NK-92 treated with Interleukin-12 subunit alpha and Interleukin-12 subunit beta, amount 100 ng/mL, for 24 hours (cell line): ENCODE measurements around the gene KLF17.

Experiments
- DNase-seq: peaks from one replicate; lab custom pipeline; 2025; lab: John Stamatoyannopoulos, UW

KLF17 gene

DNA sequence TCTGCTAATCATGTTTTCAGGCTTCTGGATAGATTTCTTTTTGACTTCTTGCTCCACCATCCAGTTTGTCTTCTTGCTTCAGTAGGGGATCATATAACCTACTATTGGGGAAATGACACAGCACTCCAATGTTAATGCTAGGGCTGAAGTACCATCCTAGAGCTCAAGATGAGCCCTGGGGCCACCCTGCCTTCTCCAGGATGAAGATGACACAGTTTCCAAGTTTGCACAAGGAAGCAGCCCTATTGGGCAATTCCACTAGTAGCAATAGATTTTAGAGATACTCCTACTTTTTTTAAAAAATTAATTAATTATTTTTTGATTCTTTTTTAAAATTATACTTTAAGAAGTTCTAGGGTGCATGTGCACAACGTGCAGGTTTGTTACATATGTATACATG, 34.1 kb downstream of the KLF17 start:
- no peak for DNase-seq

- DNase-seq, result no peak
Observed at GRCh38 chr1:44154049-44154448, 35.4 kb downstream of the KLF17 start.

DNA sequence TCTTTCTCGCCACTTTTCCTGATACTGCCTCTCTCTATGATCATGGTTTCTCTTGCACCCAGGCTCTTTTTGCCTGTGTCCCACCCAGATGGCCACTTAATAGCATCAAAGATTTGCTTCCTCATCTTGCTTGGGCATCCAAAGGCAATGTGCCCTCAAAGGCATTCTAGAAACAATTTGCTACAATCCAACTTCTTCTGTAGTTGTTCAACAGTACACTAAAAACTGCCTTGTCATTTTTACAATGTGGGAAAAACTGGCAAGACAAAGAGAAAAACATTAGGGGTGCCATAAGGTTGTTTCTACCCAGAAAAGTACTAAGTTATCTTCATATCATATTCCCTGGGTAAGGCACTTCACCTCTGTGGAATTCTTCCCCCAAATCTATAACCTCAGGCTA, 39.3 kb downstream of the KLF17 start:
- DNase-seq, result no peak

- DNase-seq, result no peak
Observed at GRCh38 chr1:44158871-44159270, 40.2 kb downstream of the KLF17 start.

DNA sequence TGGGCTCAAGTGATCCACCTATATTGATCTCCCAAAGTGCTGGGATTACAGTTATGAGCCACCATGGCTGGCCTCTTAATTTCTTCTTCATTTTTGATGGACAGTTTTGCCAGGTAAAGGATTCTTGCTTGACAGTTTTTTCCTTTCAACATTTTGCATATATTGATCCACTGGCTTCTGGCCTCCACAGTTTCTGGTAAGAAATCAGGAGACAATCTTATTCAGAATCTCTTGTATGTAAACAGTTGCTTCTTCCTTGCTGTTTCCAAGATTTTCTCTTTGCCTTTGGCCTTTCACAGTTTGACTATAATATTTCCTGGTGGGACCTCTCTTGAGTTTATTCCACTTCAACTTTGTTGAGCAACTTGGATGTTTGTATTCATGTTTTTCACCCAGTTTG, 42.9 kb downstream of the KLF17 start:
- DNase-seq, result no peak

GRCh38 chr1:44168520-44169098, 50.0 kb downstream of the KLF17 start:
- no peak for DNase-seq

DNA sequence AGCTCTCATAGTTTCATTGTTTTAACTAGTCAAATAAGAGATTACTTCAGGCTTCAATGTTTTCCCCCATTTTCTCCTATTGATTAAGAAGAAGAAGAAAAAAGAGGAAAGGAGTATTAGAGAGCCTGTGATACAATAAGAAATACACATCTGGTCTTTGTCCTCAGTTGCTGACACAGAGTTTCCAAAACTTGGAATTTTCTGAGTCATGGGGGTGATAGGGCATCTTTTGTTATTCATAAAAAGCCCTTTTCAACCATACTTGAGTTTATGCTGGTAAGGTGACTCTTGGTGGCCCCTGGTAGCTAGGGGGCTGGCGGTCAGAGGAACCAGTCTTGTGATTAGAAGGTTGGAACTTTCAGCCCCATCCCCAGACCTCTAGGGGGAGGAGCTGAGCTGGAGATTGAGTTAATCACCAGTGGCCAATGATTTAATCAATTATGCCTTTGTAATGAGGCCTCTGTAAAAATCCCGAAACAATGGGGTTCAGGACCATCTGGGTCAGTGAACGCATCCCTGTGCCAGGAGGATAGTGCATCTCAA, 51.7 kb downstream of the KLF17 start:
- no peak for DNase-seq

DNA sequence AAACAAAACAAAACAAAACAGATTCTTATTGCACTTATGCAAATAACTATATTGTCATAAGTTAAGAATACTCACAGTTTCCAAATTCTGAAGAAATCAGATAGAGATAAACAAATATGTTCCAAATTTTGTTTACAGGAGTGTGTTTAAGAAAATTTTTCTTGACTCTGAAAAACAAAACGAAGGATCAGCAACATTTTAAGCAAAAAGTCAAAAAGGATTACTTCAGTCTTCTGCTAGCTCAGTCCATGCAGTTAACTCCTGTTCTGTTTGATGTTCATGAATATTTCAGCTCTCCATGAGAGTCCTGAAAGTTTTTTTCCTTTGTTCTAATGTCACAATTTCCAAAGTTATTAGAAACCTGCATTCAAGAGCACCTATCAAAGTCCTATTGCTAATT, 56.0 kb downstream of the KLF17 start:
- no peak for DNase-seq
